Upper lobe of left lung (tissue), 6 donors: Measurements from ENCODE around the gene PLCB4. TPM values are rescaled to one million over a fixed set of nuclear protein-coding genes. Genes with fewer than 3 reads are reported as not detected.

Source experiments
- ATAC-seq, 2 donors: fragments of 200-7000 bp; cut with Tn5 transposase; one replicate each; pipeline ENCODE4 v1.9.1; 2022; ENCODE audit warnings: mild to moderate bottlenecking in 2 of 2, moderate library complexity in 2 of 2; ENCODE audit not compliant: low FRiP score in 2 of 2
- DNase-seq, 2 donors: peaks; one replicate each; pipeline ENCODE4 v3.0.0-alpha.2; 2019 to 2020
- H3K27ac ChIP-seq, 4 donors: fragments of 200-600 bp; sonication (generic); one replicate each; pipeline ENCODE4 v1.5.1; 2016 to 2019
- H3K27me3 ChIP-seq, 4 donors: fragments of 200-600 bp; sonication (generic); one replicate each; pipeline ENCODE4 v1.5.1; 2017 to 2019
- H3K36me3 ChIP-seq, 4 donors: fragments of 200-600 bp; sonication (generic); one replicate each; pipeline ENCODE4 v1.5.1; 2016 to 2019
- H3K4me1 ChIP-seq, 4 donors: fragments of 200-600 bp; sonication (generic); one replicate each; pipeline ENCODE4 v1.5.1; 2018 to 2019
- H3K4me3 ChIP-seq, 4 donors: fragments of 200-600 bp; sonication (generic); one replicate each; pipeline ENCODE4 v1.5.1; 2017 to 2019; ENCODE audit warnings: mild to moderate bottlenecking in 2 of 4, moderate library complexity in 1 of 4
- H3K9me3 ChIP-seq, 4 donors: fragments of 200-600 bp; sonication (generic); one replicate each; pipeline ENCODE4 v1.5.1; 2018 to 2019
- CTCF ChIP-seq, 6 experiments: fragments of 450-650 bp in 4 of 6; fragments of 200-600 bp in 2 of 6; sonication (generic) in 2 of 6; IDR thresholded peaks; one replicate each; pipeline ENCODE4 v1.5.1; 2016 to 2019; ENCODE audit warnings: antibody characterized with exemption in 6 of 6
- EP300 ChIP-seq, 4 donors: sonication (generic); formaldehyde crosslinking; IDR thresholded peaks; one replicate each; pipeline ENCODE4 v1.5.1; 2017; ENCODE audit warnings: antibody characterized with exemption in 4 of 4, control low read depth in 2 of 4
- POLR2A ChIP-seq, 4 donors: fragments of 450-650 bp; IDR thresholded peaks; one replicate each; pipeline ENCODE4 v1.5.1; 2016 to 2017; ENCODE audit warnings: antibody characterized with exemption in 4 of 4, mild to moderate bottlenecking in 2 of 4
- POLR2AphosphoS5 ChIP-seq, 2 donors: sonication (generic); formaldehyde crosslinking; IDR thresholded peaks; one replicate each; pipeline ENCODE4 v1.5.1; 2017; ENCODE audit warnings: antibody characterized with exemption in 2 of 2
- WGBS, 2 donors: methylation state at CpG; one replicate each; pipeline ENCODE4 v1.1.5; 2017 to 2018; 5-methylcytosine and 5-hydroxymethylcytosine counted together
- total RNA-seq, 6 donors: library from RNA; depleted of rRNA in 4 of 6; stranded (reverse); fragments of >200 nt in 4 of 6; gene quantifications; one replicate each; pipeline versions ENCODE4 v1.1.0 to v1.2.1, GENCODE V29; 2016 to 2021
- donor health status: DM: no; HTN: no; CAD: no; lungs with moderate emphysema.
- donor health status: DM: no; HTN: yes; CAD: no; lungs with severe emphysema.

The PLCB4 gene
- total RNA-seq, 6 donors from 2014 or later: 5.7 to 15.2 (median 8.2) TPM

- Histone ChIP-seq H3K4me1 (peaks cover 3 to 35% (median 5%) of the 10 kb centered on the region in 4 donors), H3K4me3 (no peak overlapping the region), H3K27ac (no peak overlapping the region), H3K36me3 (no peaks in the 10 kb centered on the region), H3K27me3 (no peaks in the 10 kb centered on the region), H3K9me3 (no peaks in the 10 kb centered on the region)
- ATAC-seq: no peak
- no peak for DNase-seq
- TF ChIP-seq CTCF (IDR thresholded peaks at IDR 0.05) (no peak), POLR2AphosphoS5 (IDR thresholded peaks at IDR 0.05) (no peak), POLR2A (IDR thresholded peaks at IDR 0.05) (no peak), EP300 (IDR thresholded peaks at IDR 0.05) (no peak)
- 76 to 100% methylated on average over 1 of the region's 1 CpG for WGBS, 2 donors
Observed at GRCh38 chr20:9108260-9108659, 39.4 kb downstream of the PLCB4 start.

- H3K4me1 ChIP-seq: peaks cover 3 to 38% (median 8%) of the 10 kb centered on the region in 4 donors
- TF ChIP-seq EP300 (IDR thresholded peaks at IDR 0.05) (no peak), POLR2AphosphoS5 (IDR thresholded peaks at IDR 0.05) (no peak), CTCF (IDR thresholded peaks at IDR 0.05) (no peak), POLR2A (IDR thresholded peaks at IDR 0.05) (no peak)
- peak overlapping the region in 2 of 4 donors; percentile 40 to 44 for H3K27ac ChIP-seq
- WGBS, 2 donors: 53 to 61% methylated on average over 1 of the region's 1 CpG
- H3K36me3 ChIP-seq: no peaks in the 10 kb centered on the region
- no peak overlapping the region for H3K4me3 ChIP-seq
- no peak for DNase-seq
- H3K27me3 ChIP-seq: no peaks in the 10 kb centered on the region
- no peak for ATAC-seq
- no peaks in the 10 kb centered on the region for H3K9me3 ChIP-seq
Observed at GRCh38 chr20:9109566-9109965, 40.7 kb downstream of the PLCB4 start.

GRCh38 chr20:9110365-9110764, 41.5 kb downstream of the PLCB4 start:
- H3K9me3 ChIP-seq: no peaks in the 10 kb centered on the region
- no peak for ATAC-seq
- 29 to 56% methylated on average over 1 of the region's 1 CpG for WGBS, 2 donors
- no peak for DNase-seq
- no peaks in the 10 kb centered on the region for H3K36me3 ChIP-seq
- no peak overlapping the region for H3K4me3 ChIP-seq
- H3K4me1 ChIP-seq: peaks cover 3 to 38% (median 8%) of the 10 kb centered on the region in 4 donors
- no peaks in the 10 kb centered on the region for H3K27me3 ChIP-seq
- TF ChIP-seq CTCF (IDR thresholded peaks at IDR 0.05) (no peak), POLR2AphosphoS5 (IDR thresholded peaks at IDR 0.05) (no peak), POLR2A (IDR thresholded peaks at IDR 0.05) (no peak), EP300 (IDR thresholded peaks at IDR 0.05) (no peak)
- peak overlapping the region in 2 of 4 donors; percentile 40 to 44 for H3K27ac ChIP-seq

- TF ChIP-seq POLR2A (IDR thresholded peaks at IDR 0.05): no peak
- TF ChIP-seq EP300 (IDR thresholded peaks at IDR 0.05): no peak
- no peak for TF ChIP-seq CTCF (IDR thresholded peaks at IDR 0.05)
- no peak for TF ChIP-seq POLR2AphosphoS5 (IDR thresholded peaks at IDR 0.05)
- H3K4me3 ChIP-seq: no peak overlapping the region
- no peaks in the 10 kb centered on the region for H3K36me3 ChIP-seq
- no peaks in the 10 kb centered on the region for H3K9me3 ChIP-seq
- DNase-seq (no peak), ATAC-seq (no peak)
- WGBS, 2 donors: 56 to 75% methylated on average over 3 of the region's 3 CpGs
- H3K27me3 ChIP-seq: no peaks in the 10 kb centered on the region
- H3K27ac ChIP-seq: peak overlapping the region in 1 of 4 donors; percentile 44
- H3K4me1 ChIP-seq: peaks cover 3 to 38% (median 8%) of the 10 kb centered on the region in 4 donors
Observed at GRCh38 chr20:9110916-9111432, 42.1 kb downstream of the PLCB4 start.
